NOMO-1 treated with dmso at 0.1 percent for 144 hours (cell line): Measurements from ENCODE around the gene GNAQ.
"Not testable (repeated sequence)": the region's sequence is repeated elsewhere in the genome, so short reads cannot be mapped to it uniquely, and the experiment has no call there.

Experiments
- DNase-seq: peaks from one replicate; lab custom pipeline; 2025; ENCODE audit not compliant: unreplicated experiment; lab: John Stamatoyannopoulos, UW

Gene GNAQ

DNA sequence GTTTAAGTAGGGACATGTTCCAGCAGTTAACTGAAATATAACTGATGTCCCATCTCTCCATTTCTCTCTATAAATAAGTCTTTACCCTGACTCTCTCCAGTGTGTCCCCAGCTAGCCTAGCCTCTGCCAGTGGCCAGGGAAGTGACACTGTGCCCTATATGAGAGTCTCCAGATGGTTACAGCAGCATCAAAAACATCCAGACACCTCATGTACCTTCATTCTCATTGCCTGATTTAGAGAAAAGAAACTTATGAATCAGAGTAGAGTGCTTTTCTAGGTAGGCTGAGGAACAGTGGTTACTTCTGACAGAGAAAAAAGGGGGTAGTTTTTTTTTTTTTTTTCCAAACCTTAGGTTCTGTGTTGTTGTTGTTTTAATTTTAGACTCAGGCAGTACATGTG lies 148.5 kb downstream of the GNAQ start:
- DNase-seq: no peak

- no peak for DNase-seq
Observed at GRCh38 chr9:77882294-77882693, 149.3 kb downstream of the GNAQ start.

GRCh38 chr9:77881634-77882033 lies 150.0 kb downstream of the GNAQ start:
- not testable (repeated sequence) for DNase-seq

GRCh38 chr9:77881111-77881510 lies 150.5 kb downstream of the GNAQ start:
- DNase-seq: no peak

GRCh38 chr9:77879437-77879943 lies 152.1 kb downstream of the GNAQ start:
- DNase-seq: no peak

DNA sequence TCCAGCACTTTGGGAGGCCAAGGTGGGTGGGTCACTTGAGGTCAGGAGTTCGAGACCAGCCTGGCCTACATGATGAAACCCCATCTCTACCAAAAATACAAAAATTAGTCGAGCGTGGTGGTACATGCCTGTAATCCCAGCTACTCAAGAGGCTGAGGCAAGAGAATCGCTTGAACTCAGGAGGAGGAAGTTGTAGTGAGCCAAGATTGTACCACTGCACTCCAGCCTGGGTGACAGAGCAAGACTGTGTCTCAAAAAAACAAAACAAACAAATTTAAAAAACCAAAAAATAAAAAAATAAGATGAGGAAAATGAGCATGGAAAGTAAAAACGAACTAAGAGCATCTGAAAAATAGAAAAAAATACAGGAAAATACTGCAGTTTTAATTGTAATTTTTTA lies 152.8 kb downstream of the GNAQ start:
- DNase-seq: not testable (repeated sequence)

GRCh38 chr9:77877976-77878375 lies 153.6 kb downstream of the GNAQ start:
- no peak for DNase-seq

DNA sequence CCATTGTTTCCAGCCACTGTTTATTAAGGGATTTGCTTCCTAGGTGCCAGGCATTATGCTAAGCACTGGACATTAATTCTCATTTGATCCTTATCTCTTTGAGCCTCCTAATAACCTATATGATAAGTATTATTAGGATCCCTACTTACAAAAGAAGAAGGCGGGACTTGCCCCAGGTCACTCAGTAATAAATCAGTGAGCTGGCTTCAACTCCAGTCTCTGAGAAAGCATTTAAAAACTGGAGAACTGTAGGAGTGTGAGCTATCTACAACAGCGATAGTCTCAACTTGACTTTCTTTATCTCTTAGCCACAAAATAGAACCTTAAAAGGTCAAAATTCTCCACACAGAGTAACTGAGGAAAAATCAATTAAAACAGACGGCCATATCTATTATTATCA lies 155.0 kb downstream of the GNAQ start:
- no peak for DNase-seq

DNA sequence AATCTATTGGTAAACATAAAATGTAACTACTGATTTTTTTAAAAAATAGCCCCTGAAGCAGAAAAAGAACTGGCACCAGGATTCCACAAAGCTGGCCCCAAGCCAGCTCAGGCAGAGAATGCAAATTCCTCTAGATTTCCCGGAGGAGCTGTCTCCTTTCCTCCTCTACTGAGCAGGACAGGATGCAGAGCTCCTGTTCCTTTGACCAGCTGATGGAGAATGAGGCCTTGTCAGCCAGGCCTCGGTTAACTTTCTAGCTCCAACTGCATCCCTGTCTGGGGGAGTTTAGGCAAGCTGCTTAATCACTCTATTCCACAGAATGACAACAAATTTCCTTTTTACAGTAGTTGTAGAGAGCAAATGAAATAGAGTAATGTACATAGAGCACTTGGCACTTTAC lies 155.5 kb downstream of the GNAQ start:
- no peak for DNase-seq

GRCh38 chr9:77872863-77873262 lies 158.7 kb downstream of the GNAQ start:
- no peak for DNase-seq

GRCh38 chr9:77872177-77872576 lies 159.4 kb downstream of the GNAQ start:
- DNase-seq: no peak

DNA sequence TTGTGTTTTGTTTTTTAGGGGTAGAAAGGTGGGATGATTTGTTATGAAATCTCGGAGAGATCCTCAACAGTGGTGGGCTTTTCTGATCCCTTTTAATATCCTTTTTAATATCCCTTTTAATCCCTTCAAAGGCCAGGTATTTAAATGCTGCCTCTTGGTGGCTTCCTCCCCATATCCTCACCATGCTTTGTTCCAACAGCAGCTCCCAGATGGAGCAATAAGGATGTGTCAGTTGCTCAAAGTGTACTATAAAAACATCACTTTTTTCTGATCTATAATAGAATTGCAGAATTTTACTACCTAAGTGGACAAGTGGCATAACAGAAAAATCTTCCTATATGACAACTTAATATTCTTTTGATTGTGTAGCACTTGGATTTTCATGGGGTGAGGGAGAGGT lies 160.1 kb downstream of the GNAQ start:
- DNase-seq: no peak

GRCh38 chr9:77866878-77867277 lies 164.7 kb downstream of the GNAQ start:
- no peak for DNase-seq

- no peak for DNase-seq
Observed at GRCh38 chr9:77865385-77866047, 166.1 kb downstream of the GNAQ start.

GRCh38 chr9:77864211-77864889 lies 167.3 kb downstream of the GNAQ start:
- DNase-seq: no peak

DNA sequence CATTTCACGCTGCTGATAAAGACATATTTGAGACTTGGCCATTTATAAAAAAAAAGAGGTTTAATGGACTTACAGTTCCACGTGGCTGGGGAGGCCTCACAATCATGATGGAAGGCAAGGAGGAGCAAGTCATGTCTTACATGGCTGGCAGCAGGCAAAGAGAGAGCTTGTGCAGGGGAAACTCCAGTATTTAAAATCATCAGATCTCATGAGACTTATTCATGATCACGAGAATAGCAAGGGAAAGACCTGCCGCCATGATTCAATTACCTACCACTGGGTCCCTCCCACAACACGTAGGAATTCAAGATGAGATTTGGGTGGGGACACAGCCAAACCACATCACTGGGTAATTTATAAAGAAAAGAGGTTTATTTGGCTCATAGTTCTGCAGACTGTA lies 168.0 kb downstream of the GNAQ start:
- DNase-seq: not testable (repeated sequence)

DNA sequence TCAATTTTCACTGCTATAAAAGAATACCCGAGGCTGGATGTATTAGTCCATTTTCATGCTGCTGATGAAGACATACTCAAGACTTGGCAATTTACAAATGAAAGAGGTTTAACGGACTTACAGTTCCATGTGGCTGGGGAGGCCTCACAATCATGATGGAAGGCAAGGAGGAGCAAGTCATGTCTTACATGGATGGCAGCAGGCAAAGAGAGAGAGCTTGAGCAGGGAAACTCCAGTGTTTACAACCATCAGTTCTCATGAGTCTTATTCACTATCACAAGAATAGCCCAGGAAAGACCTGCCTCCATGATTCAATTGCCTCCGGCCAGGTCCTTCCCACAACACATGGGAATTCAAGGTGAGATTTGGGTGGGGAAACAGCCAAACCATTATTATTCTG lies 170.7 kb downstream of the GNAQ start:
- DNase-seq: not testable (repeated sequence)

DNA sequence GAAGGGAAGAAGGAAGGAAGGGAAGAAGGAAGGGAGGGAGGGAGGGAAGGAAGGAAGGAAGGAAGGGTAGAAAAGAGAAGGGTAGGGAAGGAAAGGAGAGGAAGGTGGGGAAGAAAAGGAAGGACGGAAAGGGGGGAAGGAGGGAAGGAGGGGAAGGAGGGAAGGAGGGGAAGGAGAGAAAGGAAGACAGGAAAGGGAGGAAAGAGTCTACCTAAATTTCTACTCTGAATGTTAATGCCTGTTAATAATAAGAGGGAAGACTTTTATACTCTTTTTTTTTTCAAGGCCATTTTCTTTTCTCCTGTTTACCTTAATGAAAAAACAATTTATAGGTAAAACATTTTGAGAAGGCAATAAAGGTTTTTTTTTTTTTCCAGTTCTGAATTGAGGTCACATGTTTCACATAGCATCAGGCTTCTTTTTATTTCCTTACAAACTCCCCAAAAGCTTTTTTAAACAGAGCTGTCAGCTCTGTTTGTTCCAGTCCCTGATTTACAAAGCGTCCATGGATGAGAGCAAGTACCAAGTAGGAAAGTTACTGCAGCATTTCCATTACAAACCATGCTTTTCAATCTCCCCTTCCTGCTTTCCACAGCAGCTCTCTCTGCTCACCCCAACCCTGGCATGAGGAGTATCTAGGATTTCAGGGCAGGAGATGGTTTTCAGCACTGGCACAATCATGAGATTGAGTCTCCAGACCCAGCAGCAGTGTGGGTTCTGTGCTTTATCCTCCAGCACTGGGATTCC lies 173.9 kb downstream of the GNAQ start:
- DNase-seq: no peak

DNA sequence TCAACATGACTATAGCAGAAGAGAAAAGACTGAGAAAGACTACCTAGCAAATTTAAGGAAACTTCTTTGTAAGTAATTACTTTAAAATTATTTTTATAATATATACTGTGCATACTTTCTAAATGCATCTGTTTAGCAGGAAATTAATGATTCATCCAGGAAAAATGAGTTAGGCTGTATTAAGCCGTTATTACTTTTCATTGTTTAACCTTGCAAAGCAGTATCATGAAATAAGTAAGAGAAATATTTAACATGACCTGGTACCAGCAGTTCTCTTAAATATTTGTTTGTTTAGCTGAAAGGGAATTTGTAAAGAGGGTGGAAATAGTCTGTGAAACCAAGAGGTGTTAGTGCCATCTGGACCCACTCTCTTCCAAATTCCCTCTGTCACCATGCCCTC lies 175.0 kb downstream of the GNAQ start:
- no peak for DNase-seq

GRCh38 chr9:77854916-77855311 lies 176.7 kb downstream of the GNAQ start:
- DNase-seq: no peak

DNA sequence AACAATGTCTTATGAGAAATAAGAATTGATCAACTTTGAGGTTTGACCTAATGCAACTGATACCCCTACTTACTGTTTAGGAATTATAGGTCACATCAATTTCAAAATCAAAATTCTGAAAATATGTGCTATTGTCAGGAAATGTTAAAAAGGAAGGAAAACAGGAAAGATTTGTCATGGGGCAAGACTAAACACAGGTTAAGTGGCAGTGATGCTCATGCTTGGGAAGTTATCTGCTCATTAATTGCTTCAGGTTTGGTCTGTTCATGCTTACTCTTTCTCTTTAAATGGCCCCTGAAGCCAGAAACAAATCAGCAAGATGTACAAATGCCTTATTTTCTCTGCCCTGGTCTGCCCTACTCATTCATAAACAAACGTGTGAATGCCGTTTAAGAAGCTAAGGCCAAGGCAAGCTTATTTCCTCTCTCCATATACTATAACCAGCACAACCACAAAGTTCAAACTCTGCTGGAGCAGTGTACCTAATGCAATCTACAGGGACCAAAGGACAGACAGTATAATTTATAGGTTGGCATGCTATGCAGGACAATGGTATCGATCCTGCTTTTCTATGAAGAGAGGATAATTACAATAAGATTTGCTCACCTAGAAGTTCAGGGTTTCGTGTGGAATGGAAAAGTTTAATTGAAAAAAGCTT lies 177.2 kb downstream of the GNAQ start:
- no peak for DNase-seq
